ENCODE data around the gene ZEB2.

The ZEB2 gene

DNA sequence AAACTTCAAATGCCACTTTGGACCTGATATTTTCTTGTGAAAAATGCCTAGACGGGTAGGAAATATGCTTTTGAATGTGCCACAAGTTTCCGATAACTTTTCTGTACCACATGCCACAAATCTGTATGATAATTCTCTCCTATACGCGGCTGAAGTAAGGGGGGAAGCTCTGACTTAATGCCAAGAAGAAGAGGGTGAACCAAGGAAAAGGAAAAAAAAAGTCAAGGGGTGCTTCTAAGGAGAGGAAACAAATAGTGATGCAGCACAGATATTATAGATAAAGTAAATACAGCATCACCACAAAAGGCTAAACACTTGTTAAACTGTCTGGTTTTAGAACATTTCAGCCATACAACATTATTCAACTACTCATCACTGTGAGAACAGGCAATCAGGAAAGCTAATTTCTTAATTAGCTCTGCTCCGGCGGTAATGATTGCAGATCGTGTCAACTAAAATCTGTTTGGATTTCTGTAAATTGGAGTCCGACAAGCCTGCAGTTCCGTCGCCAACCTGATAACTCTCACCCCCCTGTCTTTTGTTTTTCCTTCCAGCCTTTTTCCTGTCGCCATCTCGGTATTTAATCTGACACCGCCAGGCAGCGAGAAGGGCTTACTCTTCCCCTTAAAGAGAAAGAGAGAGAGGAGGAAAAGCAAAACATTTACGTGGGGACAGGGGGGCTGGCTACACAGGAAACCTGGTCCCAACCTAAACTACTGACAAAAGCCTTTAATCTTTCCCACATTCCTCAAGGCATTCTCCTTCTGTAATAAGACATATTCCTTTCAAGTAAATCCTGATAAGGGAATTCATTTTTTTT is 67.5 kb downstream of the ZEB2 start:
- H3K27me3 ChIP-seq (ENCODE audit: control insufficient read depth, low read length) = no peaks in the 10 kb centered on the region
- no peaks in the 10 kb centered on the region for H3K9me3 ChIP-seq (ENCODE audit: control insufficient read depth, insufficient read depth, low read length)
- H3K79me2 ChIP-seq (ENCODE audit: control insufficient read depth, low read length) = no peaks in the 10 kb centered on the region
- H3K4me1 ChIP-seq (ENCODE audit: control insufficient read depth, low read length) = peaks cover 30% of the 10 kb centered on the region
- no peaks in the 10 kb centered on the region for H4K20me1 ChIP-seq (ENCODE audit: control insufficient read depth, insufficient read depth, low read depth, low read length)
- no peaks in the 10 kb centered on the region for H3K9me2 ChIP-seq (replicated peaks; ENCODE audit: control insufficient read depth, low read length)
- H3F3A ChIP-seq (ENCODE audit: control insufficient read depth, insufficient read depth) = no peaks in the 10 kb centered on the region
- H3K4me3 ChIP-seq (ENCODE audit: low read length) = peak overlapping the region; percentile 6; the same call in 1 of the 2 replicates
- TF ChIP-seq EZH2phosphoT487 (IDR thresholded peaks at IDR 0.05; ENCODE audit: borderline replicate concordance, low read length) = no peak
- no peak for TF ChIP-seq CTCF (IDR thresholded peaks at IDR 0.05; ENCODE audit: low read depth, low read length, poor library complexity, severe bottlenecking)
- H3K36me3 ChIP-seq (ENCODE audit: control insufficient read depth, low read length) = no peaks in the 10 kb centered on the region
- 0 out of 2 replicates have a peak overlapping the region, but pooled peaks have one; percentile 21 for H3K4me2 ChIP-seq (ENCODE audit: low read length)
- no peak overlapping the region for H3K27ac ChIP-seq (ENCODE audit: low read depth, low read length)

DNA sequence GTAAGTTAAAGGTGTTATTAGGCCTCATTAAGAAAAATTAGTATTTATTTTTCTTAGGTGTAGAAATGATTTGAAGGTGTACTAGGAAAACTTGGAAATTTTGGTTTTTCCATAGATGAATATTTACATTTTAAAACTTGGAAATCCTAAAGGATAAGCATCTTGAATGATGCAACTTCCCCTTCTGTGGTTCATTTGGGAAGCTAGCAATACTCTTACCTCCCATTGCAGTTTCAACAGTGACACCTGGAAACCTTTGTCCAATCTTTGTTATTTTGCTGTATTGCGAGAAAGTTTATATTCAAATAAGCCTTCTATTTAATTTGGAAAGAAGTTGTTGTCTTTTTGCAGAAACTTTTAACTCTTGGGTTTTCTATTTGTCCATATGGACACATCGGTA is 68.5 kb downstream of the ZEB2 start:
- TF ChIP-seq EZH2phosphoT487 (IDR thresholded peaks at IDR 0.05; ENCODE audit: borderline replicate concordance, low read length) = no peak
- no peak for TF ChIP-seq CTCF (IDR thresholded peaks at IDR 0.05; ENCODE audit: low read depth, low read length, poor library complexity, severe bottlenecking)
- no peak overlapping the region for H3K4me2 ChIP-seq (ENCODE audit: low read length)
- H3K9me2 ChIP-seq (replicated peaks; ENCODE audit: control insufficient read depth, low read length) = no peaks in the 10 kb centered on the region
- H4K20me1 ChIP-seq (ENCODE audit: control insufficient read depth, insufficient read depth, low read depth, low read length) = no peaks in the 10 kb centered on the region
- no peaks in the 10 kb centered on the region for H3K9me3 ChIP-seq (ENCODE audit: control insufficient read depth, insufficient read depth, low read length)
- H3K79me2 ChIP-seq (ENCODE audit: control insufficient read depth, low read length) = no peaks in the 10 kb centered on the region
- H3K4me3 ChIP-seq (ENCODE audit: low read length) = no peak overlapping the region
- H3F3A ChIP-seq (ENCODE audit: control insufficient read depth, insufficient read depth) = no peaks in the 10 kb centered on the region
- H3K4me1 ChIP-seq (ENCODE audit: control insufficient read depth, low read length) = peaks cover 22% of the 10 kb centered on the region
- H3K27ac ChIP-seq (ENCODE audit: low read depth, low read length) = no peak overlapping the region
- H3K27me3 ChIP-seq (ENCODE audit: control insufficient read depth, low read length) = no peaks in the 10 kb centered on the region
- no peaks in the 10 kb centered on the region for H3K36me3 ChIP-seq (ENCODE audit: control insufficient read depth, low read length)

- H3K4me2 ChIP-seq (ENCODE audit: low read length) = no peak overlapping the region
- H3K9me2 ChIP-seq (replicated peaks; ENCODE audit: control insufficient read depth, low read length) = no peaks in the 10 kb centered on the region
- no peaks in the 10 kb centered on the region for H3K9me3 ChIP-seq (ENCODE audit: control insufficient read depth, insufficient read depth, low read length)
- TF ChIP-seq EZH2phosphoT487 (IDR thresholded peaks at IDR 0.05; ENCODE audit: borderline replicate concordance, low read length) (no peak), CTCF (IDR thresholded peaks at IDR 0.05; ENCODE audit: low read depth, low read length, poor library complexity, severe bottlenecking) (peak; percentile 23)
- no peaks in the 10 kb centered on the region for H3K4me1 ChIP-seq (ENCODE audit: control insufficient read depth, low read length)
- no peak overlapping the region for H3K27ac ChIP-seq (ENCODE audit: low read depth, low read length)
- H3K36me3 ChIP-seq (ENCODE audit: control insufficient read depth, low read length) = no peaks in the 10 kb centered on the region
- H3F3A ChIP-seq (ENCODE audit: control insufficient read depth, insufficient read depth) = no peaks in the 10 kb centered on the region
- H3K4me3 ChIP-seq (ENCODE audit: low read length) = no peak overlapping the region
- H3K27me3 ChIP-seq (ENCODE audit: control insufficient read depth, low read length) = no peaks in the 10 kb centered on the region
- H3K79me2 ChIP-seq (ENCODE audit: control insufficient read depth, low read length) = no peaks in the 10 kb centered on the region
- no peaks in the 10 kb centered on the region for H4K20me1 ChIP-seq (ENCODE audit: control insufficient read depth, insufficient read depth, low read depth, low read length)
Observed at GRCh38 chr2:144449028-144449406, 70.9 kb downstream of the ZEB2 start.
